Activated CD8-positive, alpha-beta memory T cell treated with anti-CD3 and anti-CD28 coated beads, Interleukin-2, amount 50 U/mL, for 24 hours (primary cell): ENCODE data around the gene CARMIL1.

Experiments
- DNase-seq: peaks from one replicate; pipeline ENCODE4 v3.0.0-alpha.2; 2020; ENCODE audit errors: extremely low read depth

CARMIL1 gene

GRCh38 chr6:25613415-25613814 is 334.2 kb downstream of the CARMIL1 start:
- DNase-seq = no peak

GRCh38 chr6:25614052-25614451 is 334.9 kb downstream of the CARMIL1 start:
- no peak for DNase-seq

GRCh38 chr6:25615471-25615870 is 336.3 kb downstream of the CARMIL1 start:
- DNase-seq = no peak

- no peak for DNase-seq
These were observed 338.8 kb downstream of the CARMIL1 start for GRCh38 chr6:25617997-25618396.

- no peak for DNase-seq
These were observed 340.0 kb downstream of the CARMIL1 start for GRCh38 chr6:25619217-25619616.

- DNase-seq = no peak
These were observed 341.2 kb downstream of the CARMIL1 start for GRCh38 chr6:25620391-25620790.

GRCh38 chr6:25623065-25623464 is 343.9 kb downstream of the CARMIL1 start:
- DNase-seq = no peak

- DNase-seq = no peak
These were observed 344.7 kb downstream of the CARMIL1 start for GRCh38 chr6:25623879-25624278.

- DNase-seq = no peak
These were observed 347.8 kb downstream of the CARMIL1 start for GRCh38 chr6:25627001-25627400.

GRCh38 chr6:25628471-25629197 is 349.5 kb downstream of the CARMIL1 start:
- DNase-seq = no peak

- DNase-seq = no peak
These were observed 350.0 kb downstream of the CARMIL1 start for GRCh38 chr6:25629198-25629576.

GRCh38 chr6:25630508-25631278 is 351.5 kb downstream of the CARMIL1 start:
- DNase-seq = no peak

GRCh38 chr6:25635886-25636317 is 356.7 kb downstream of the CARMIL1 start:
- DNase-seq = no peak

- no peak for DNase-seq
These were observed 358.0 kb downstream of the CARMIL1 start for GRCh38 chr6:25637211-25637610.

- DNase-seq = no peak
These were observed 358.8 kb downstream of the CARMIL1 start for GRCh38 chr6:25637960-25638434.

GRCh38 chr6:25639653-25640052 is 360.5 kb downstream of the CARMIL1 start:
- DNase-seq = no peak

GRCh38 chr6:25640446-25640845 is 361.3 kb downstream of the CARMIL1 start:
- DNase-seq = no peak

- no peak for DNase-seq
These were observed 361.7 kb downstream of the CARMIL1 start for GRCh38 chr6:25640891-25641290.

- no peak for DNase-seq
These were observed 362.2 kb downstream of the CARMIL1 start for GRCh38 chr6:25641377-25641776.

- DNase-seq = no peak
These were observed 362.9 kb downstream of the CARMIL1 start for GRCh38 chr6:25641940-25642666.

- no peak for DNase-seq
These were observed 363.6 kb downstream of the CARMIL1 start for GRCh38 chr6:25642667-25643328.

- DNase-seq = no peak
These were observed 366.7 kb downstream of the CARMIL1 start for GRCh38 chr6:25645916-25646315.
